ENCODE data around the gene TES.

GRCh38 chr7:116284390-116284789 lies 74.1 kb downstream of the TES start:
- TF ChIP-seq CTCF (IDR thresholded peaks at IDR 0.05) (no peak), EP300 (IDR thresholded peaks at IDR 0.05; ENCODE audit: low read depth) (no peak)

Measured in transverse colon (tissue), 3 donors.